Measurements from ENCODE around the gene TTLL8.

Gene TTLL8

GRCh38 chr22:50040717-50041116, 17.4 kb downstream of the TTLL8 start:
- H3K4me1 ChIP-seq (ENCODE audit: control insufficient read depth in 1 of 2, insufficient read depth in 1 of 2, low read depth in 1 of 2, low read length in 1 of 2) = no peaks in the 10 kb centered on the region
- TF ChIP-seq CTCF (IDR thresholded peaks at IDR 0.05) = no peak
- no peaks in the 10 kb centered on the region for H3K9me3 ChIP-seq
- H3K36me3 ChIP-seq = no peaks in the 10 kb centered on the region
- H3K27ac ChIP-seq = no peak overlapping the region
- H3K27me3 ChIP-seq = peaks cover 52% of the 10 kb centered on the region
- H3K4me3 ChIP-seq (ENCODE audit: low read depth in 1 of 2, low read length in 1 of 2) = no peak overlapping the region

- Histone ChIP-seq H3K9me3 (no peaks in the 10 kb centered on the region), H3K4me1 (ENCODE audit: control insufficient read depth in 1 of 2, insufficient read depth in 1 of 2, low read depth in 1 of 2, low read length in 1 of 2) (no peaks in the 10 kb centered on the region), H3K4me3 (ENCODE audit: low read depth in 1 of 2, low read length in 1 of 2) (no peak overlapping the region), H3K27ac (no peak overlapping the region), H3K36me3 (no peaks in the 10 kb centered on the region), H3K27me3 (peaks cover 52% of the 10 kb centered on the region)
- TF ChIP-seq CTCF (IDR thresholded peaks at IDR 0.05) = no peak
These were observed 18.2 kb downstream of the TTLL8 start for GRCh38 chr22:50039669-50040443.

DNA sequence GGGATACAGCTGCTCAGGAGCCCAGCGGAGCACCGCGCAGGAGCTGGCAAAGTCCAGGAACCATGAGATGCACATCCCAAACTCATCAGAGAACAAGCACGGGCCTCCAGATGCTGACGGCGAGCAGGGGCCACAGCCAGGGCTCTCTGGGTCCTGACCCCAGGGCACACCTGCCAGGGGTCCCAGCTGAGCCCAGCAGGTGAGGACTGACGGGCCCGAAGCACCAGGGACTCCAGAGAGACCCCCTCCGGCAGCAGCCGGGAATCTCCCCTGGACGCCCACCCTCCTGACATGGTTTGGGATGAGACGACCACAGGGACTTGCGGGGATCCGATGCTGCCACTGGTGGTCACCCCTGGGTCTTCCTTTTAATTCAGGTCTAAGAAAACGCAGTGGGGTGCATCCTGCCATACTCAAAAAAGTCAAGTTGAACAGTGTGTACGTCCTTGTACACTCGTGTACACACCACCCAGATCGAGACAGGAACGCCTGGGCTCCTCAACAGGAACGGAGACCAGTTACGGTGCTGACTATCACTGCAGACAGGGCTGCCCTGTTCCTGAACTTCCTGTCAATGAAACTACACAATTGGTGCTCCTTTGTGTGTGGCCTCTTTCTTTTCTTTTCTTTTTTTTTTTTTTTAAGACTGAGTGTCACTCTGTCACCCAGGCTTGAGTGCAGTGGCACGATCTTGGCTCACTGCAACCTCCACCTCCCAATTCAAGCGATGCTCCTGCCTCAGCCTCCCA, 21.9 kb downstream of the TTLL8 start:
- Histone ChIP-seq H3K9me3 (no peaks in the 10 kb centered on the region), H3K27ac (no peak overlapping the region), H3K4me3 (ENCODE audit: low read depth in 1 of 2, low read length in 1 of 2) (no peak overlapping the region), H3K4me1 (ENCODE audit: control insufficient read depth in 1 of 2, insufficient read depth in 1 of 2, low read depth in 1 of 2, low read length in 1 of 2) (no peaks in the 10 kb centered on the region), H3K27me3 (peaks cover 48% of the 10 kb centered on the region), H3K36me3 (no peaks in the 10 kb centered on the region)
- TF ChIP-seq CTCF (IDR thresholded peaks at IDR 0.05) = no peak

GRCh38 chr22:50035131-50035881, 22.8 kb downstream of the TTLL8 start:
- Histone ChIP-seq H3K27me3 (peaks cover 57% of the 10 kb centered on the region), H3K36me3 (no peaks in the 10 kb centered on the region), H3K4me1 (ENCODE audit: control insufficient read depth in 1 of 2, insufficient read depth in 1 of 2, low read depth in 1 of 2, low read length in 1 of 2) (peaks cover 0 to 2% of the 10 kb centered on the region in 2 experiments), H3K4me3 (ENCODE audit: low read depth in 1 of 2, low read length in 1 of 2) (no peak overlapping the region), H3K27ac (no peak overlapping the region), H3K9me3 (no peaks in the 10 kb centered on the region)
- TF ChIP-seq CTCF (IDR thresholded peaks at IDR 0.05) = no peak

- Histone ChIP-seq H3K4me1 (ENCODE audit: control insufficient read depth in 1 of 2, insufficient read depth in 1 of 2, low read depth in 1 of 2, low read length in 1 of 2) (peaks cover 0 to 7% of the 10 kb centered on the region in 2 experiments), H3K4me3 (ENCODE audit: low read depth in 1 of 2, low read length in 1 of 2) (no peak overlapping the region), H3K36me3 (no peaks in the 10 kb centered on the region), H3K9me3 (no peaks in the 10 kb centered on the region), H3K27ac (no peak overlapping the region), H3K27me3 (peaks cover 66% of the 10 kb centered on the region)
- no peak for TF ChIP-seq CTCF (IDR thresholded peaks at IDR 0.05)
These were observed 23.7 kb downstream of the TTLL8 start for GRCh38 chr22:50034126-50035081.
